Right lobe of liver (tissue), 4 donors: ENCODE results near the gene DSE.

Experiments
- POLR2A ChIP-seq: fragments of 450-650 bp; IDR thresholded peaks from one replicate; pipeline ENCODE4 v1.6.1; 2017; ENCODE audit warnings: antibody characterized with exemption, mild to moderate bottlenecking
- TF ChIP-seq, protein P1 (sequence below), 4 donors: fragments of 200-600 bp in 3 of 4; fragments of 450-650 bp in 1 of 4; IDR thresholded peaks; one replicate each; pipeline versions ENCODE4 v1.5.1 to v1.8.0; 2016 to 2022; ENCODE audit warnings: antibody characterized with exemption in 4 of 4, mild to moderate bottlenecking in 2 of 4
- donor health status: DM: no; HTN: no; CAD: no.
- donor health status: DM: no; HTN: no; CAD: no.
- donor health status: DM: no; HTN: yes; CAD: no.

DNA sequence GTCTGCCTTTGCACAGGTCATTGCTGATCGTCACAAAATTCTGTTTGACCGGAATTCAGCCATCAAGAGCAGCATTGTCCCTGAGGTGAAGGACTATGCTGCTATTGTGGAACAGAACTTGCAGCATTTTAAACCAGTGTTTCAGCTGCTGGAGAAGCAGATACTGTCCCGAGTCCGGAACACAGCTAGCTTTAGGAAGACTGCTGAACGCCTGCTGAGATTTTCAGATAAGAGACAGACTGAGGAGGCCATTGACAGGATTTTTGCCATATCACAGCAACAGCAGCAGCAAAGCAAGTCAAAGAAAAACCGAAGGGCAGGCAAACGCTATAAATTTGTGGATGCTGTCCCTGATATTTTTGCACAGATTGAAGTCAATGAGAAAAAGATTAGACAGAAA, 65.8 kb downstream of the DSE start:
- TF ChIP-seq, protein P1, sequence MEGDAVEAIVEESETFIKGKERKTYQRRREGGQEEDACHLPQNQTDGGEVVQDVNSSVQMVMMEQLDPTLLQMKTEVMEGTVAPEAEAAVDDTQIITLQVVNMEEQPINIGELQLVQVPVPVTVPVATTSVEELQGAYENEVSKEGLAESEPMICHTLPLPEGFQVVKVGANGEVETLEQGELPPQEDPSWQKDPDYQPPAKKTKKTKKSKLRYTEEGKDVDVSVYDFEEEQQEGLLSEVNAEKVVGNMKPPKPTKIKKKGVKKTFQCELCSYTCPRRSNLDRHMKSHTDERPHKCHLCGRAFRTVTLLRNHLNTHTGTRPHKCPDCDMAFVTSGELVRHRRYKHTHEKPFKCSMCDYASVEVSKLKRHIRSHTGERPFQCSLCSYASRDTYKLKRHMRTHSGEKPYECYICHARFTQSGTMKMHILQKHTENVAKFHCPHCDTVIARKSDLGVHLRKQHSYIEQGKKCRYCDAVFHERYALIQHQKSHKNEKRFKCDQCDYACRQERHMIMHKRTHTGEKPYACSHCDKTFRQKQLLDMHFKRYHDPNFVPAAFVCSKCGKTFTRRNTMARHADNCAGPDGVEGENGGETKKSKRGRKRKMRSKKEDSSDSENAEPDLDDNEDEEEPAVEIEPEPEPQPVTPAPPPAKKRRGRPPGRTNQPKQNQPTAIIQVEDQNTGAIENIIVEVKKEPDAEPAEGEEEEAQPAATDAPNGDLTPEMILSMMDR (IDR thresholded peaks at IDR 0.05), result no peak
- no peak for TF ChIP-seq POLR2A
